ENCODE data around the gene TWF2.
A peak's percentile ranks its signal among the peaks of the same experiment; 100 is the strongest.

Gene TWF2

GRCh38 chr3:52221563-52222318, 17.2 kb downstream of the TWF2 start:
- DNase-seq, result no peak

- DNase-seq, result no peak
Observed at GRCh38 chr3:52221141-52221562, 17.8 kb downstream of the TWF2 start.

GRCh38 chr3:52220380-52221026, 18.5 kb downstream of the TWF2 start:
- peak; percentile 74 for DNase-seq

- DNase-seq, result no peak
Observed at GRCh38 chr3:52218937-52219650, 19.9 kb downstream of the TWF2 start.

GRCh38 chr3:52218454-52218853, 20.5 kb downstream of the TWF2 start:
- DNase-seq, result no peak

- DNase-seq, result no peak
Observed at GRCh38 chr3:52218026-52218425, 20.9 kb downstream of the TWF2 start.

- DNase-seq, result no peak
Observed at GRCh38 chr3:52217409-52217805, 21.6 kb downstream of the TWF2 start.

- no peak for DNase-seq
Observed at GRCh38 chr3:52216585-52217408, 22.2 kb downstream of the TWF2 start.

GRCh38 chr3:52215351-52215750, 23.6 kb downstream of the TWF2 start:
- no peak for DNase-seq

- DNase-seq, result no peak
Observed at GRCh38 chr3:52213901-52214300, 25.1 kb downstream of the TWF2 start.

GRCh38 chr3:52213005-52213404, 26.0 kb downstream of the TWF2 start:
- no peak for DNase-seq

GRCh38 chr3:52211268-52211891, 27.6 kb downstream of the TWF2 start:
- no peak for DNase-seq

- DNase-seq, result peak; percentile 91
Observed at GRCh38 chr3:52210550-52211046, 28.4 kb downstream of the TWF2 start.

- DNase-seq, result no peak
Observed at GRCh38 chr3:52210037-52210436, 28.9 kb downstream of the TWF2 start.

- no peak for DNase-seq
Observed at GRCh38 chr3:52208556-52208955, 30.4 kb downstream of the TWF2 start.

- no peak for DNase-seq
Observed at GRCh38 chr3:52205727-52206372, 33.1 kb downstream of the TWF2 start.

GRCh38 chr3:52204337-52205073, 34.5 kb downstream of the TWF2 start:
- peak; percentile 88 for DNase-seq

- DNase-seq, result no peak
Observed at GRCh38 chr3:52203701-52204100, 35.3 kb downstream of the TWF2 start.

GRCh38 chr3:52202384-52203077, 36.4 kb downstream of the TWF2 start:
- DNase-seq, result peak; percentile 88

GRCh38 chr3:52200981-52201679, 37.8 kb downstream of the TWF2 start:
- peak; percentile 66 for DNase-seq
